Pancreas (tissue), 10 donors: ENCODE results near the gene INPP5A. TPM values are rescaled to one million over a fixed set of nuclear protein-coding genes. Genes with fewer than 3 reads are reported as not detected.
A peak's percentile ranks its signal among the peaks of the same experiment; 100 is the strongest.

Source experiments
- ATAC-seq, 4 donors: fragments of 200-7000 bp; cut with Tn5 transposase; one replicate each; pipeline versions ENCODE4 v1.8.0 to v1.9.1; 2020; ENCODE audit warnings: mild to moderate bottlenecking in 4 of 4, moderate library complexity in 4 of 4
- DNase-seq, 6 donors: peaks; one replicate each; pipeline ENCODE4 v3.0.0-alpha.2; 2020
- FAIRE-seq: peaks from 2 replicates; lab custom pipeline; 2012; peaks lifted over from hg19 to GRCh38; lab: Jason Lieb, UNC
- H3K27ac ChIP-seq, 4 donors: fragments of 200-600 bp; sonication (generic); 1 replicate in 3 of 4; 2 replicates in 1 of 4; pipeline versions ENCODE4 v1.5.0 to v1.8.0; 2020
- H3K27me3 ChIP-seq, 4 donors: fragments of 200-600 bp; one replicate each; pipeline ENCODE4 v1.8.0; 2021
- H3K36me3 ChIP-seq, 3 donors: fragments of 200-600 bp; sonication (generic) in 1 of 3; one replicate each; pipeline versions ENCODE4 v1.5.0 to v1.8.0; 2020 to 2021
- H3K4me1 ChIP-seq, 3 donors: fragments of 200-600 bp; one replicate each; pipeline ENCODE4 v1.8.0; 2021
- H3K4me3 ChIP-seq, 4 donors: fragments of 200-600 bp; sonication (generic) in 2 of 4; one replicate each; pipeline versions ENCODE4 v1.5.0 to v1.8.0; 2020 to 2021
- H3K9me3 ChIP-seq, 4 donors: fragments of 200-600 bp; one replicate each; pipeline ENCODE4 v1.8.0; 2021
- CTCF ChIP-seq, 4 donors: fragments of 200-600 bp; sonication (generic) in 3 of 4; IDR thresholded peaks; one replicate each; pipeline versions ENCODE4 v1.5.0 to v1.8.0; 2021; ENCODE audit warnings: antibody characterized with exemption in 4 of 4
- WGBS, 2 donors: extraction: QIAGEN DNeasy Blood & Tissue Kit; methylation state at CpG; one replicate each; pipeline ENCODE4 v1.1.7; 2013; 5-methylcytosine and 5-hydroxymethylcytosine counted together
- intact Hi-C, 3 donors: fragments of 100-400 bp; cut with DNase I; formaldehyde crosslinking; loops; one replicate each; pipeline versions ENCODE4 v1.11.1 to v1.14.2; 2022
- polyA plus RNA-seq, 2 donors: library from polyadenylated mRNA; stranded (reverse); fragments of 200-250 nt; gene quantifications; one replicate each; pipeline ENCODE4 v1.2.3, GENCODE V29; 2013
- total RNA-seq, 6 donors: library from RNA; stranded (reverse); fragmentation: NEBNext Ultra II Directional in 4 of 6; extraction: Animal tissue kit (Norgen Biotek cat#: 25700) in 4 of 6; gene quantifications; one replicate each; pipeline versions ENCODE4 v1.2.1 to v1.2.4, GENCODE V29; 2021 to 2023
- donor health status: healthy with polysubstance abuse.
- donor health status: DM: no; HTN: no; CAD: no; lungs with moderate emphysema.
- donor health status: DM: no; HTN: no; CAD: no.
- donor health status: control.
- donor health status: control.
- donor health status: Bipolar disorder and iron deficiency.
- donor health status: DM: yes; HTN: yes; CAD: no.
- donor health status: DM: no; HTN: no; CAD: no.
- donor health status: DM: no; HTN: no; CAD: no.
- donor health status: DM: yes; HTN: yes; CAD: no.

Gene INPP5A
- total and polyA plus RNA-seq, 8 donors, result 5.9 to 15.6 (median 11.3) TPM

DNA sequence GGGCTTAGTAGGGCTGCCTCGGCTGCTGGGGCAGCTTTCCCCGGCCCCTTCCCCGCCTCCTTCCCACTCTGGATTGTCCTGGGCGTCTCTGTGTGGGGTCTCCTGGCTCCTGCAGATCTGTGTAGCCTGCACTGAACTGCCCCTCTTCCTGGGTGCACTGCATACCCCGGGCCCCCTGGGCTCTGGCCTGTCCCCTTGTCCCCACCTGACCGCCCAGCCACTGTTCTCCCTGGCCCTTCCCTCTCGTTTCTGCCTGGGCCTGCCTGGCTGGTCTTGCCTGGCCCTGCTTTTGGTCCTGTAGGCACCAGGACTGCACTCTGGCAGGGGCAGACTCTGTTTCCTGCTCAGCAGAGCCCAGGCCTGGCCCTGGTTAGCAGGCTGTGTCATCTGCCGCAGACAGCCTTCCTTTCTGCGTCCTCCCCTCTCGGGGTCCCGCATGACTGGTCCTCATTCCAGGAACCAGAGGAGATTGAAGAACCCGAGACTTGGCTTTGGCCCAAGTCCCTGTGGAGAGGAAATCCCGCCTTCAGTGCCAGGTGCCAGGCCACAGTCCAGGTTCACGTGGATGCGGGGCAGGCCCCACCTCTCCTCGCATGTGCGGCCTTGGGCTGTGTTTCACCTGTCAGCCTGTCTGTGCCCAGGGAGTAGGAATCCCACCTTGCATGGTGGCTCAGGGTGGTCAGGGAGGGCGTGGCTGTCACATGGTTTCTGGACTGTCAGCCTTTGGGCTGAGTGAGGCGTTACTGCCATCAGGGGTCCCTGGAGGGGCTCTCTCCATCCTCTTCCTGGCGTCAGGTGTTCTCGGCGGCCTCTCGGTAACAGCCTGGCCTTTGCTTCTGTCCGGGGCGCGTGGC, 9.2 kb downstream of the INPP5A start:
- intact Hi-C loops, result no loop called here
- Histone ChIP-seq H3K4me1 (peaks cover 11 to 14% (median 11%) of the 10 kb centered on the region in 3 donors), H3K9me3 (no peaks in the 10 kb centered on the region), H3K4me3 (no peak overlapping the region), H3K27me3 (no peaks in the 10 kb centered on the region), H3K36me3 (no peaks in the 10 kb centered on the region), H3K27ac (peak overlapping the region in 2 of 4 donors; percentile 58 to 64)
- ATAC-seq (peak; percentile 70 to 90 (median 77)), FAIRE-seq (no peak), DNase-seq (peak; percentile 69 to 86 (median 77))
- WGBS, 2 donors, result 51 to 60% methylated on average over 26 of the region's 26 CpGs
- TF ChIP-seq CTCF (IDR thresholded peaks at IDR 0.05), result no peak

DNA sequence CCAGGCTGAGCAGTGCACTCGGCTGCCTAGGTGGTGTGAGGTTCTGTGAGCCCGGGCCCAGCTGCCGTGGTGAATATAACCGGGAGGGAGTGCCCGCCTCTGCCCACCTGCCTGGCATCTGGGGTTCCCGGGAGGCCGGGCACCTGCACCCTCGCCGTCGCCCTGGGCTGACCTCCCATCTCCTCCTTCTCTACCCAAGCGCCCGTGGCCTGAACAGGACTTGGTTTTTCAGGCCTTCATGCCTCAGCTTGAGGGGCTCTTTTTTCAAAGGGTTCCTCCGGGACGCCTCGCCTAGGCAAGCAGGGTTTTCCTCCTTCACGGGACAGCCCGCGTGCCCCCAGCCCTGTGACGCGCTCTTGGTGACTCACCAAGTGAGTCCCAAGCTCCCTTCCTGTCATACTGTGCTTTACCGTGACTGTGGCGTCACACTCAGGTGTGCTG, 9.9 kb downstream of the INPP5A start:
- intact Hi-C loops, result no loop called here
- ATAC-seq (peak in 2 of 4 donors; percentile 9 to 13), DNase-seq (peak in 2 of 6 donors; percentile 31 to 53), FAIRE-seq (no peak)
- no peak overlapping the region for H3K4me3 ChIP-seq
- H3K27me3 ChIP-seq, result no peaks in the 10 kb centered on the region
- peak overlapping the region in 1 of 4 donors; percentile 58 for H3K27ac ChIP-seq
- H3K9me3 ChIP-seq, result no peaks in the 10 kb centered on the region
- TF ChIP-seq CTCF (IDR thresholded peaks at IDR 0.05), result no peak
- peaks cover 11 to 12% (median 11%) of the 10 kb centered on the region in 3 donors for H3K4me1 ChIP-seq
- H3K36me3 ChIP-seq, result no peaks in the 10 kb centered on the region
- WGBS, 2 donors, result 79 to 82% methylated on average over 22 of the region's 22 CpGs

DNA sequence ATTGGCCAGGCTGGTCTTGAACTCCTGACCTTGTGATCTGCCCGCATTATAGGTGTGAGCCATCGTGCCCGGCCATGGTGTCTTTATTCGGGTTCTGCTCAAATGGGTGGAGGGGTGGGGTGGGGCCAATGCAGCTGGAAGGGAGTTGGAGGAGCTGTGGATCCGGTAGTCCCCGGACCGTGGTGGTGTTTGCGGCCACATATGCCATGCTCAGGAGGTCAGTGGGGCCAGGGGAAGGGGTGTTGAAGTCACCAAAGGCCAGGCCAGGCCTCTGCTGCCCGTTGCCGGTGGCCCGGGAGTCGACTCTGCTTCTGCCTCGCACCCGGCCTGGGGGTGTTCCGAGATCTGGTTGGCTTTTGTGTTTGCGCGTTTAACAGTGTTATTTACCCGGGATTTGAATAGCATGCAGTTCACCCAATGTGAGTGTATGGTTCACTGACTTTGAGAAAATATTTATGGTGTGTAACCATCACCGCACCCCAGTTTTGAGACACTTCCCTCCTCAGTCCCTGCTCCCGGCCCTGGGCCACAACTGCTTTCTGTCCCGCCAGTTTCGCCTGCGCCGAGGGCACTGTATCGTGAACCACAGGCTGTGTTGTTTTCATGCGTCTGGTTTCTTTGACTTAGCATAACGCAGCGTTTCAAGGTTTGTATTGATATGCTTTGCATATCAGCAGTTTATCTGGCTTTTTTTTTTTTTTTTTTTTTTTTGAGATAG, 10.7 kb downstream of the INPP5A start:
- Histone ChIP-seq H3K4me1 (peaks cover 11 to 12% (median 11%) of the 10 kb centered on the region in 3 donors), H3K9me3 (no peaks in the 10 kb centered on the region)
- peak in 1 of 6 donors; percentile 43 for DNase-seq

DNA sequence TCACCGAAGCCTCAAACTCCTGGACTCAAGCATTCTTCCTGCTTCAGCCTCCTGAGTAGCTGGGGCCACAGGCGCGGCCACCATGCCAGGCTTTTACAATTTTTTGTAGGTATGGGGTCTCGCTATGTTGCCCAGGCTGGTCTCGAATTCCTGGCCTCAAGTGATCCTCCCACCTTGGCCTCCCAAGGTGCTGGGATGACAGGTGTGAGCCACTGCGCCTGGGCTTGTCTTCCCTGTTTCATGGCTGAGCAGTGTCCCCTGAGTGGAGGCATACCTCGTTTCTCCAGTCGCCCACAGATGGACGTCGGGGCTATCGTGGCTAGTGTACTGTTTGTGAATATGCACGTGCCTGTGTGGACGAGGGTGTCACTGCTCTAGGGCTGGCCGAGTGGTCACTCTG, 11.3 kb downstream of the INPP5A start:
- peaks cover 11 to 12% (median 11%) of the 10 kb centered on the region in 3 donors for H3K4me1 ChIP-seq
- H3K36me3 ChIP-seq, result no peaks in the 10 kb centered on the region
- H3K27ac ChIP-seq, result no peak overlapping the region
- H3K9me3 ChIP-seq, result no peaks in the 10 kb centered on the region
- no peak for TF ChIP-seq CTCF (IDR thresholded peaks at IDR 0.05)
- H3K27me3 ChIP-seq, result no peaks in the 10 kb centered on the region
- intact Hi-C loops, result no loop called here
- ATAC-seq (no peak), FAIRE-seq (no peak), DNase-seq (peak in 1 of 6 donors; percentile 28)
- no peak overlapping the region for H3K4me3 ChIP-seq
- 91 to 92% methylated on average over 14 of the region's 14 CpGs for WGBS, 2 donors

More for the DNA sequence above, 10.7 kb downstream of the INPP5A start:
- no peak overlapping the region for H3K27ac ChIP-seq
- H3K4me3 ChIP-seq, result no peak overlapping the region
- H3K27me3 ChIP-seq, result no peaks in the 10 kb centered on the region
- intact Hi-C loops, result no loop called here
- no peak for TF ChIP-seq CTCF (IDR thresholded peaks at IDR 0.05)
- WGBS, 2 donors, result 79 to 84% methylated on average over 28 of the region's 28 CpGs
- H3K36me3 ChIP-seq, result no peaks in the 10 kb centered on the region
- ATAC-seq, result no peak
- no peak for FAIRE-seq
